ENCODE measurements around the gene CDH23. TPM values are rescaled to one million over a fixed set of nuclear protein-coding genes. Genes with fewer than 3 reads are reported as not detected.

The CDH23 gene
- total and polyA plus RNA-seq, 2 of the 8 experiments (the other 6 are each of a cell fraction or from before 2014, with no cell fraction given), result 1.9 to 4.9 TPM

DNA sequence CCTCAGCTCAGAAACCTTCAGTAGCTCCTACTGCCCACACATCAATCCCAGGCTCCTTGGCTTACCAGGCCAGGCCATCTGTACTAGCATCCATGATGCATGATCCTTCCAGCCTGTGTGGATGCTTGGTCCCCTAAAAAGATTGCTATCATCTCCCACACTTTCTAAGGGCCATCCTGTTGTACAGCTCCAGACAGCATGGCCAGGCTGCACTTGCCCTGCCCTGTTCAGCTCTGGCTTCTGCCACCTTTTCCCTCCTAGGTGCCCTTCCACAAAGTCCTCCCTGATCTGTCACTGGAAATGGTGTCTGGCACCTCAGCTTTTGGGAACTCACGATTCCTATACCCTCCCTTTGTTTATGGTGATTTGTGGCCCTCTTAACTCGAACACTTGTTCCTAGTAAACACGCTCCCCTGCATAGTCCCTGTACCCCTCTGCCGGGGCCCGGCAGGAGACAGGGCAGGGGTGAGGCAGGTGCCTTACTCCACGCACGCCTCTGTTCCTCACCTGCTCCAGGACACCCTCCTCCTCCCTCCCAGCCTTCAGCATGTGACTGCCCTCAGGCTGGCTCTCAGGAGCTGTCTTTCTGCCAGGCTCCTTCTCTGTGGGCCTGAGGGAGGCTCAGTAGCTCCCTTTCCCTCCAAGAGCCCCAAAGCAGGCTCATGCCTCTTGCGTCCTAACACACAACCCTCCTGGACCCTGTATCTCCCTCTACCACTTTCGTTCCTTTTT is 71.8 kb downstream of the CDH23 start (continued):
- TF ChIP-seq, protein P1, sequence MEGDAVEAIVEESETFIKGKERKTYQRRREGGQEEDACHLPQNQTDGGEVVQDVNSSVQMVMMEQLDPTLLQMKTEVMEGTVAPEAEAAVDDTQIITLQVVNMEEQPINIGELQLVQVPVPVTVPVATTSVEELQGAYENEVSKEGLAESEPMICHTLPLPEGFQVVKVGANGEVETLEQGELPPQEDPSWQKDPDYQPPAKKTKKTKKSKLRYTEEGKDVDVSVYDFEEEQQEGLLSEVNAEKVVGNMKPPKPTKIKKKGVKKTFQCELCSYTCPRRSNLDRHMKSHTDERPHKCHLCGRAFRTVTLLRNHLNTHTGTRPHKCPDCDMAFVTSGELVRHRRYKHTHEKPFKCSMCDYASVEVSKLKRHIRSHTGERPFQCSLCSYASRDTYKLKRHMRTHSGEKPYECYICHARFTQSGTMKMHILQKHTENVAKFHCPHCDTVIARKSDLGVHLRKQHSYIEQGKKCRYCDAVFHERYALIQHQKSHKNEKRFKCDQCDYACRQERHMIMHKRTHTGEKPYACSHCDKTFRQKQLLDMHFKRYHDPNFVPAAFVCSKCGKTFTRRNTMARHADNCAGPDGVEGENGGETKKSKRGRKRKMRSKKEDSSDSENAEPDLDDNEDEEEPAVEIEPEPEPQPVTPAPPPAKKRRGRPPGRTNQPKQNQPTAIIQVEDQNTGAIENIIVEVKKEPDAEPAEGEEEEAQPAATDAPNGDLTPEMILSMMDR (IDR thresholded peaks at IDR 0.05; ENCODE audit: control extremely low read depth in 1 of 3, insufficient read depth in 1 of 3, low read depth in 1 of 3, low read length in 3 of 3), result no peak
- TF ChIP-seq NANOG (IDR thresholded peaks at IDR 0.05; ENCODE audit: insufficient read depth, low read depth, low read length, poor library complexity, severe bottlenecking) (no peak), JUND (IDR thresholded peaks at IDR 0.05; ENCODE audit: low read length) (no peak), BACH1 (IDR thresholded peaks at IDR 0.05; ENCODE audit: low read length) (no peak)
